Eye (tissue), 1 donor: ENCODE data around the gene ABCC11.

Source experiments
- DNase-seq: peaks from one replicate; pipeline ENCODE4 v3.0.0-alpha.2; 2015

Gene ABCC11

GRCh38 chr16:48157794-48158193, 89.5 kb downstream of the ABCC11 start:
- DNase-seq: no peak

GRCh38 chr16:48157302-48157701, 90.0 kb downstream of the ABCC11 start:
- no peak for DNase-seq

- DNase-seq: peak; percentile 87
Measured at GRCh38 chr16:48156790-48157209, 90.5 kb downstream of the ABCC11 start.

GRCh38 chr16:48155926-48156789, 91.2 kb downstream of the ABCC11 start, which contains the start of gene ABCC12:
TSS of gene ABCC12 (minus strand) at chr16:48155993. CDS start at chr16:48146424, 9,569 bp downstream.
- no peak for DNase-seq

- DNase-seq: no peak
Measured at GRCh38 chr16:48153774-48154173, 93.6 kb downstream of the ABCC11 start.

GRCh38 chr16:48152226-48152625, 95.1 kb downstream of the ABCC11 start:
- no peak for DNase-seq

GRCh38 chr16:48150707-48151106, 96.6 kb downstream of the ABCC11 start:
- no peak for DNase-seq

- no peak for DNase-seq
Measured at GRCh38 chr16:48146710-48147109, 100.6 kb downstream of the ABCC11 start.

- no peak for DNase-seq
Measured at GRCh38 chr16:48146131-48146530, 101.2 kb downstream of the ABCC11 start.

- no peak for DNase-seq
Measured at GRCh38 chr16:48143812-48144368, 103.4 kb downstream of the ABCC11 start.

- DNase-seq: no peak
Measured at GRCh38 chr16:48140821-48141220, 106.5 kb downstream of the ABCC11 start.

GRCh38 chr16:48139517-48139916, 107.8 kb downstream of the ABCC11 start:
- DNase-seq: no peak

GRCh38 chr16:48138543-48138942, 108.8 kb downstream of the ABCC11 start:
- DNase-seq: no peak

GRCh38 chr16:48137822-48138221, 109.5 kb downstream of the ABCC11 start:
- DNase-seq: no peak

- no peak for DNase-seq
Measured at GRCh38 chr16:48136547-48137360, 110.6 kb downstream of the ABCC11 start.

- DNase-seq: no peak
Measured at GRCh38 chr16:48133455-48134211, 113.7 kb downstream of the ABCC11 start.

- no peak for DNase-seq
Measured at GRCh38 chr16:48132696-48133095, 114.6 kb downstream of the ABCC11 start.

- no peak for DNase-seq
Measured at GRCh38 chr16:48131201-48131935, 116.0 kb downstream of the ABCC11 start.

- DNase-seq: no peak
Measured at GRCh38 chr16:48129926-48130325, 117.4 kb downstream of the ABCC11 start.

GRCh38 chr16:48128769-48129168, 118.6 kb downstream of the ABCC11 start:
- no peak for DNase-seq

GRCh38 chr16:48126801-48127644, 120.3 kb downstream of the ABCC11 start:
- DNase-seq: no peak
